HG03442 (cell line): ENCODE measurements around the gene OR52E2.
"Not testable (repeated sequence)": the region's sequence is repeated elsewhere in the genome, so short reads cannot be mapped to it uniquely, and the experiment has no call there.

Experiments used
- ATAC-seq: cut with Tn5 transposase; IDR thresholded peaks from one replicate; pipeline ENCODE4 v1.9.1; 2021; ENCODE audit warnings: mild to moderate bottlenecking, moderate library complexity; ENCODE audit not compliant: unreplicated experiment

The OR52E2 gene

DNA sequence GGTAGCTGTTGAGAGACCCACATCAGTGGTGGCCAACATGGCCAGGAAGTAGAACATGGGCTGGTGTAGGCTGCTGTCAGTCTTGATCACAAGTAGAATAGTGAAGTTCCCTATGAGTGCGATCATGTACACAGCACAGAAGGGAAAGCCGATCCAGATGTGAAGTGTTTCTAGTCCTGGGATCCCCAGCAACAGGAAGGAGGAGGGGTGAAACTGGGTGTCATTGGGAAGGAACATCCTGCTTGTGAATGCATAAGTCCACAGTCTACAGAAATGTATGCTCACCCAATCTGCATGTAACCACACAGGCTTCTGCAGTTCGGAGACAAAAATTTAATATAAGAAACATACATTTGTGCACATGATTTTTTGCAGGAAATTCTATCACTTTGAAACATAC, at the start of gene OR52E2:
Gene OR52E2, minus strand, starts transcription at position 237 of the 400 bp plus-strand sequence. Its CDS starts 0 bp downstream, at position 237.
- ATAC-seq: no peak

DNA sequence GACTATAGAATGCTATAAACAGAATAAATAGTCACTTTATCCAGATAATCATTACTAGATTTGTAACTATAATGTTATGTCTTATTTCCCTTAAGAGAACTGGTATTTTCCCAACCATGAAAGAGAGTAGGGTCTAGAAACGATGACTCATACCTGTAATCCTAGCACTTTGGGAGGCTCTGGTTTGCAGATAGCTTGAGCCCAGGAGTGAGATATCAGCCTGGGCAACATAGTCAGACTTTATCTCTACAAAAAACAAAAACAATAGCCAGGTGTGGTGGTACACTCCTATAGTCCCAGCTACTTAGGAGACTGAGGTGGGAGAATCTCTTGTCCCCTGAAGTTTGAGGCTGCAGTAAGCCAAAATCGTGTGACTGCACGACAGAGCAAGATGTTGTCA, 47.9 kb upstream of the OR52E2 start:
- ATAC-seq: no peak

DNA sequence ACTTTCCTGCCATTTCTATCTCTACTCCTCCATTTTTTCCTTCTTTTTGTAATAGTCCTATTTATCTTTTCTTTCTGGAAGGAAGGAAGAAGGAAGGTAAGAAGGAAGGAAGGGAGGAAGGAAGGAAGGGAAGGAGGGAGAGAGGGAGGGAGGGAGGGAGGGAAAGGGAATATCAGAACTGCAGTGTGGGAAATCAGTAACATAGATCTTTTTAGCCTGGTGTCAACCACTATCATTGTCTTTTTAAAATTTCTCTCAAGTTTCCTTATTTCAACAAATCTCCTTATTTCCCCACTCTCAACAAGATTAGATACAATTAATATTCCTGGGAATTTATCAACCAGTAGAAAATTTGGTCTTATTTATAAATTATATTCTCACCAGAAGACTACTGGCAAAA, 43.6 kb upstream of the OR52E2 start:
- no peak for ATAC-seq

DNA sequence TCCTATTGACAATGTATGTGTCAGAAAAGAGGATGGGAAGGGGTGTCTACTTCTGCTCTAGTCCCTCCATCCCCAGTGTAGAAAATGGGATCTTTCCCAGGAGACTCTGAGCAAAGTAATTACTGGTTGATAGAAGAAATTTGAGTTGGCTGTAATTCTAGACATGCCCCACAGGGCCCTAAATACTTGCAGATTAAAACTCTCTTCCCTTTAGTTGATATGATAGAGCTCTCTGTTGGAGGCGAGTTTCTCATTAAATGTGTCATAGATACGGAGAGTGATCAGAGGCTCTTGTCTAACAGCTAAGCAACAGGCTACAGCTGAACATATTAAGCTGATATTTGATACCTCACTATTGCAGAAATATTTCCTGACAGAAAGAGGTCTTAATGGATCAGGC, 42.8 kb upstream of the OR52E2 start:
- no peak for ATAC-seq

DNA sequence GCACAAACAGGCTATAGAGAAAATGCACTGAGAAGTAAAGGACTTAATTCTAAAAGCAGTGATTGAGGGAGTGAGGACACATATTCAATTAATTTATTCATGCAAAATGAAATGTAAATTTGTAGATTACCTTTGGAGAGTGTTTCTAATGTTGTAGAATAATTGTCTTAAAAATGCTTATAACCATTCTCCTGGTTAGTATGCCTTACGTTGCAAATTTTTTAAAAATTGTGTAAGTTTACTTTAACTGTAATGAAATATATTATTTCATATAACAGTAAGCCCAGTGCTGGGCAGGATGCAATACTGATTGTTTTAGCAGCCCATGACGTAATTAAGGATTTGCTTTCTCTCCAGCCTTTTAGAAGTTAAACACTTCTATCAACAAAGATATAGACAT, 36.6 kb upstream of the OR52E2 start:
- ATAC-seq: no peak

DNA sequence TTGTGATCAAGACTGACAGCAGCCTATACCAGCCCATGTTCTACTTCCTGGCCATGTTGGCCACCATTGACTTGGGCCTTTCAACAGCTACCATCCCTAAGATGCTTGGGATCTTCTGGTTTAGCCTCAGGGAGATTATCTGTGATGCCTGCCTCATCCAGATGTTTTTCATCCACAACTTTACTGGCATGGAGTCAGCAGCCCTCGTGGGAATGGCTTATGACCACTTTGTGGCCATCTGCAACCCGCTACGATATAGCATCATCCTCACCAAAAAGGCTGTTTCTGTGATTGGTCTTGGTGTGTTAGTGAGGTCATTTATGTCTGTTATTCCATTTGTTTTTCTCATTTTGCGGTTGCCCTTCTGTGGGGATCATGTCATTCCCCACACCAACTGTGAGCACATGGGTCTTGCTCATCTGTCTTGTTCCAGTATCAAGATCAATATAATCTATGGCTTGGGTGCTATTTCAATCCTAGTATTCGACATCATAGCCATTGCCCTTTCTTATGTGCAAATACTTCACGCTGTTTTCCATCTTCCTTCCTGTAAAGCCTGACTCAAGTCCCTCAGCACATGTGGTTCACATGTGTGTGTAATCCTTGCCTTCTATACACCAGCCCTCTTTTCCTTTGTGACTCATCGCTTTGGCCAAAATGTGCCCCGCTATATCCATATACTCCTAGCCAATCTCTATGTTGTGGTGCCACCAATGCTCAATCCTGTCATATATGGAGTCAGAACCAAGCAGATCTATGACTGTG, 33.6 kb upstream of the OR52E2 start:
- no peak for ATAC-seq

DNA sequence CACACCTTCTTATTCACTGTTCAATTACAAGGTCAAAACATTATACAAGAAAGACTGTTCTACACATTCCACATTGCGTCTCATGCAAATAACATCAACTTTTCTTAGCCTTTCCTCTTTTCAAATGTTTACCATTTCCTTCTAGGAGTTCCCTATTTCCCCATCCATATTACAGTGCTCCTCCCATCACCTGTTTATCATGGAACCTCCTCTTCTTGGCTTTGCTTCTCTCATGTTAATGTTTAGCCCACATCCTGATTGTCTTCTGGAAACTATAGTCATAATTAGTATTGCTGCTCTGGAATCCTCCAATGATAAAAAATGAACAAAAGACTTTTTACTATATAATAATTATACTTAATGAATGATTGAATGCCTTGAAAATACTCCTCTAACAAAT, 31.2 kb upstream of the OR52E2 start:
- ATAC-seq: no peak

DNA sequence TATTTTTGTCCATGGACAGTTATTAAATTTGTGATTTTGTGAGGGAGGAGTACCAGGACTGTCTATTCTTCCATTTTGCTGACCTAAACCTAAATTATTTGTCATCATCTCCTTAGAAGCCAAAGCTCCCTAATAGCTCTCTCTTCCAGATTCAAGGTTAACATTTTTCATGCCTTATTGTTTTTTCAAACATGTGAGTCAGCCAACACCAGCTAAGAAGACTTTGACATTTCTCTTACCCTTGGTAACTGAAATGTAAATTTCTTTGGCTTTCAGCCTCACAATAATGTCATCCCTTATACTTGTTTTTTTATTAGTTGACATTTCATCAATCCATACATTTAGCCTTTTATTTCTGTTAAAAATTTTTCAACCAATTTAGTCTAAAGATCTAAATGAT, 29.1 kb upstream of the OR52E2 start:
- no peak for ATAC-seq

DNA sequence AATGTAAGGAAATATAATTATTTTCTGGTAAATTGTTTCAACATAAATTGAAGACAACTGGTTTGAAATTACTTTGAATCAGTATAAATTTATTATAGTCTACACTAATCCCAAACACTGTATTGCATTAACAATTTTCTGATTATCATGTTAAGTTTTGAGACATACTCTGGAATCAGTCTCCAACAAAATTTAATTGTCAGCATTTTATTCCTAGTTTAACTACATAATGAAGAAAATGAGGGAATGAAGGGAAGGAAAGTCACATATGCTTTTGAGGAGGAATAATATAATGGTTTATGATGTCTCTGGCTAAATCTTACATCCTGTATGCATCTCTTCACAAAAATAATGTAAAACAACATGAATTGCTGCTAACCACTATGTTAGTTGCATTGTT, 24.2 kb upstream of the OR52E2 start:
- ATAC-seq: no peak

DNA sequence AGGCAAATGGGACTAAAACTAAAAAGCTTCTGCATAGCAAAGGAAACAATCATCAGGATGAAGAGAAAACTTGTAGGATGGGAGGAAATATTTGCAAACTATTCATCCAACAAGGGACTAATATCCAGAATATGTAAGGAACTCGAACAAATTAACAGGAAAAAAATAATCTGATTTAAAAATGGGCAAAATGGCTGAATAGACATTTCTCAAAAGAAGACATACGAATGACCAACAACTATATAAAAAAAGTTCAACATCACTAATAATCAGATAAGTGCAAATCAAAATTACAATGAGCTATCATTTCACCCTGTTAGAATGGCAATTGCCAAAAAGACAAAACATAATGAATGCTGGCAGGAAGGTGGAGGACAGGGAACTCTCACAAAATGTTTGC, 22.0 kb upstream of the OR52E2 start:
- ATAC-seq: no peak

DNA sequence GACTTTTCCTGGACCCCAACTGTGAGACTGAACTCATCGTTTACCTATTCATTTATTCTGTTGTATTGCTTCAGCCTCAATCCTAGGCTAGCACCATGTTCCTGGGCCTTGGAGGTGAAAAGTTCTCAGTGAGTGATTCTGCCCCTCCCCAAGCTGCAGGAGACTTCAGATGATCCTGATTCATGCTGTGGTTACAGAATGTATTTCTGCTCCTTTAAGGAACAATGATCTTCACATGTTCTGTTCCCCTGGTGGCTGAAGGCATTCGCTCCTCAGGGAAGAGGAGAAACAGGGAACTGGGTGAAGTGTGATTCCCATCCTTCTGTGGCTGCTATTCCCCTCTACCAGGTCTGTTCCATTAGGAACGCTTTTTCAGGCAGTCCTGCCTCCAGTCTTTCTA, 12.4 kb upstream of the OR52E2 start:
- no peak for ATAC-seq

DNA sequence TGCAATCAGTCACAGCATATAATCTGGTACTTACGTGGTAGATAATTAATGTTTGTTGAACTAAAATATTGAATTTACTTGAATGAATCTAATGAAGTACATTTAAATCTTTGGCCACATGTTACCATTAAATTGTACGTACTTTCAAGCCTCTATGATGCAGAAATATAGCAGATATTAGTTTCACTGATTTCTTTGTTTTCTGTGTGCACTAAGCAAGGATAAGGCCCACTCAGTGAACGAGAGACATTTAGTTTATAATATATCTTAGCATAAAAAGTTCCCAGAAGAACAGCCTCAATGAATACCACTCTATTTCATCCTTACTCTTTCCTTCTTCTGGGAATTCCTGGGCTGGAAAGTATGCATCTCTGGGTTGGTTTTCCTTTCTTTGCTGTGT, 9.8 kb upstream of the OR52E2 start, which contains the start of gene OR52E1:
Gene OR52E1, plus strand, starts transcription at position 301 of the 400 bp plus-strand sequence.
- no peak for ATAC-seq

DNA sequence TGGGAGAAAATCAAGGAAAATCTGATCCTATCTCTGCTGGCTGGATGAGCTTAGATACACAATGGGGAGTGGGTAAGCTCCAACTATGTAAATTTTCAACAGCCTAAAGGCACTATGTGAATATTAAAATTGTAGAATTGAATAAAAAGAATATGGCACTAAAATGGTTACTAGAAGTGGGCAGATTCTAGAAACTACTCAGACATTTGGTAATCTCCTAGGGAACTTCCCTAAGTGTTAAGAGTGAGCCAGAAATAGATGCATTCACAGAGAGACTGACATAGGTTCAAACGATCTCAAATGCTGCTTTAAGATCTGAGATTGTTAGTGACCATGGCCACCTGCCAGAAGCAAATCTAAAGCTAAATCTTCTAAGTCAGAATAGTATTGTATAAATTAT, 5.6 kb upstream of the OR52E2 start:
- no peak for ATAC-seq

DNA sequence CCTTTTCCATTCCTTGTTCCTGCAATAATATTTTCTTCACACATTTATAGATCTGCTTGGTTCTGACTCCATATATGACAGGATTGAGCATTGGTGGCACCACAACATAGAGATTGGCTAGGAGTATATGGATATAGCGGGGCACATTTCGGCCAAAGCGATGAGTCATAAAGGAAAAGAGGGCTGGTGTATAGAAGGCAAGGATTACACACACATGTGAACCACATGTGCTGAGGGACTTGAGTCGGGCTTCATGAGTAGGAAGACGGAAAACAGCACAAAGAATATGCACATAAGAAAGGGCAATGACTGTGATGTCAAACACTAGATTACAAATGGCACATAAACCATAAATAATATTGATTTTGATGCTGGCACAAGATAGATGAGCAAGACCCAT, 748 bp downstream of the OR52E2 start:
- not testable (repeated sequence) for ATAC-seq

DNA sequence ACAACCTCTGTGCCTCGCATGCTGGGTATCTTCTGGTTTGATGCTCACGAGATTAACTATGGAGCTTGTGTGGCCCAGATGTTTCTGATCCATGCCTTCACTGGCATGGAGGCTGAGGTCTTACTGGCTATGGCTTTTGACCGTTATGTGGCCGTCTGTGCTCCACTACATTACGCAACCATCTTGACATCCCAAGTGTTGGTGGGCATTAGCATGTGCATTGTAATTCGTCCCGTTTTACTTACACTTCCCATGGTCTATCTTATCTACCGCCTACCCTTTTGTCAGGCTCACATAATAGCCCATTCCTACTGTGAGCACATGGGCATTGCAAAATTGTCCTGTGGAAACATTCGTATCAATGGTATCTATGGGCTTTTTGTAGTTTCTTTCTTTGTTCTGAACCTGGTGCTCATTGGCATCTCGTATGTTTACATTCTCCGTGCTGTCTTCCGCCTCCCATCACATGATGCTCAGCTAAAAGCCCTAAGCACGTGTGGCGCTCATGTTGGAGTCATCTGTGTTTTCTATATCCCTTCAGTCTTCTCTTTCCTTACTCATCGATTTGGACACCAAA, 12.6 kb downstream of the OR52E2 start:
- no peak for ATAC-seq

DNA sequence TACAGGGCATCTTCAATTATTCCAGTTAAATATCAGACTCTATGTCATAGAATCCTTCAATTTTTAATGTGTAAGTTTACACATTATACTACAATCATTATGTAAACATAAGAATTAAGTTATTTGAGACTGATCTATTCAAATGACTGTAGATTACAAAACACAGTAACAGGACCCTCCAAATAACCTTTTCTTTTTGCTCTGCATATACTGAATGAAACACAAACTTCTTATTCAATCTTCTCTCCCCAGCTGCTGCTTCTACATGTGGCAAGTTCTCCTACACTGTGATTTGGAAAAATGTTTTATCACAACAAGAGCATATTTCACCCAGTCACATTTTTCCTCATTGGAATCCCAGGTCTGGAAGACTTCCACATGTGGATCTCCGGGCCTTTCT, 13.2 kb downstream of the OR52E2 start, which contains the start of gene OR52J3:
Gene OR52J3, plus strand, starts transcription at position 301 of the 400 bp plus-strand sequence. Its CDS starts 0 bp downstream, at position 301.
- ATAC-seq: no peak

DNA sequence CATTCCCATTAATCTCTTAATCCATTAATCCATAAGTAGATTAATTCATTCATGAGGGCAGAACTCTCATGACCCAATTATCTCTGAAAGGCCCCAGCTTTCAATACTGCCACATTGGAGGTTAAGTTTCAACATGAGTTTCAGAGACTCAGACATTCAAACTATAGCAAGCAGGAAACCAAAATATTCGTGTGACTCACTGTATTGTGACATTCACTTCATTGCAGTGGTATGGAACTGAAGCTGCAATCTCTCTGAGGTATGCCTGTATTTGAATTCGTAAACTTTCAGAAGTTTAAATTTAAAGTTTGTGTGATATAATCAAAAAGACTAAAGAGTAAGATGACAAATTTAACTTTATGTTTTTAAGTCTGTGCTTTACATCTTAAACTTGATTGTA, 16.0 kb downstream of the OR52E2 start:
- ATAC-seq: no peak

DNA sequence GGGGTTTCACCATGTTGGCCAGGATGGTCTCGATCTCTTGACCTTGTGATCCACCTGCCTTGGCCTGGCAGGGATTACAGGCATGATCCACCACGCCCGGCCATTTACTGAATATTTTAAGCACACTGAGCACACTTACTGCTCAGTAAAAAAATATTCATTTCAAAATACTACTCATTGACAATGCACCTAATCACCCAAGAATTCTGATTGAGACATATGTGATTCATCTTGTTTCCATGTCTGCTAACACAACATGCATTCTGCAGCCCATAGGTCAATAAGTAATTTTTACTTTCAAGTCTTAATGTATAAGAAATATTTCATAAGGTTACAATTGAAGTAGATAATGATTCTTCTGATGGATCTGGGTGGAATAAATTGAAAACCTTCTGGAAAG, 17.3 kb downstream of the OR52E2 start:
- no peak for ATAC-seq

DNA sequence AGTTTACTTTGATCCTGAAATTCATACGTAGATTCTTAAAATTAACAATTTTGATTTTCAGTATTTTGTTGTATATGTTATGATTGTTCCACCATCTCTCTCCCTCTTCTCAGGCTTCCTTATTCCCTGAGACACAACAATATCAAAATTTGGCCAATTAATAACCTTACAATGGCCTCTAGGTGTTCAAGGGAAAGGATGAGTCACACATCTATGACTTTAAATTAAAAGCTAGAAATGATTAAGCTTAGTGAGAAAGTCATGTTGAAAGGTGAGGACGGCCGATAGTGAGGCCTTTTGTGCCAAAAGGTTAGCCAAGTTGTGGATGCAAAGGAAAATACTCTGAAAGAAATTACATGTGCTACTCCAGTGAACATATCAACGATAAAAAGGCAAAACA, 18.6 kb downstream of the OR52E2 start:
- ATAC-seq: no peak

DNA sequence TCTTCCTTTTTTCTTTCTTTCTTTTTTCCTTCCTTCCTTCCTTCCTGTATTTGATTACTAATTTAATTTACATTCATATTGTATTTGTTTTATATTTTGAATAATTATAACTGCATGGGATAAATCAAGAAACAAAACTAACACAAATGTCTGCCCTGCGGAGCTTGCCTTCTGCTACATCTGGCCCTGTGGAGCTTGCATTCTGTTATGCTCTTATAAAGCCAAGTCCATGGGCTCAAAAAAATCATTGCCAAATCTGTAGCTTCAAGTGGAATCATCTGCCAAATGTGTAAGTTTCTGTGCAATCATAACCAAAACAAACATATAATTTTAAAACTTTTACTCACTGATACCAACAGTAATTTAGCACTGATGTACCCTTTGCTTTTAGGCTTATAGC, 21.1 kb downstream of the OR52E2 start:
- no peak for ATAC-seq

DNA sequence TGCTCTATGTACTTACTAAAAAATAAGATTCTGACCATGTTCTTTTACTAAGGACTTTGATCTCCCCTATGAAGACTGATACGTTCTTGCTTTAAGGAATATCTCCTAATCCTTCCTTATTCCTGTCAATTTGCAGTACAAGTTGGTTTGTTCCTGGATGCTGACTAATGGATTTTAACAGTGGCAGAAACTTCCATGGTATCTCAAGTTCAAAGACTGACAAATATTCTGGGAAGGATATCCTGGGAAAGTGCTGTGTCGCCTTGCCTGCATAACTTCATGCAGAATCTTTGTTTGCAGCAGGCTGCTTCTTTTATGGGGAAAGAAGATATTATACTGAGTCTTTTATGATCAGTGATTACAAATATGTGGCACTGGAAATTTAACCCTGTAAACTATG, 21.5 kb downstream of the OR52E2 start:
- no peak for ATAC-seq

DNA sequence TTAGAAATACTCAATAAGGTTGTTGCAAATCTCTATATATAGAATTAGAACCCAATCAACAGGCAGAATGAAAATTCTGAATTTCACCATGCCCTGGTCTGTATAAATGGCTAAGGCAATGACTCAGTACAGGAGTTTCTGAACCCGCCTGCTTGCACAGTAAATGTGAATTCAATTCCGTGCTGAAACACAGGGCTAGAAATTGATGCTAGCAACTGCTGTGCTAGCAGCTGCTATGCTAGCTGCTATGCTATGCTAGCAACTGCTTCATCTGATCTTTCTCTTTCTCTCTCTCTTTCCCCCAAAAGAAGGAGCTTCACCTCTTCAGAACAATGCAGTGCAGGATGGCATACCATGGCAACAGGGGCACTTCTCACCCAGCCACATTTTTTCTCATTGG, 22.8 kb downstream of the OR52E2 start:
- no peak for ATAC-seq

DNA sequence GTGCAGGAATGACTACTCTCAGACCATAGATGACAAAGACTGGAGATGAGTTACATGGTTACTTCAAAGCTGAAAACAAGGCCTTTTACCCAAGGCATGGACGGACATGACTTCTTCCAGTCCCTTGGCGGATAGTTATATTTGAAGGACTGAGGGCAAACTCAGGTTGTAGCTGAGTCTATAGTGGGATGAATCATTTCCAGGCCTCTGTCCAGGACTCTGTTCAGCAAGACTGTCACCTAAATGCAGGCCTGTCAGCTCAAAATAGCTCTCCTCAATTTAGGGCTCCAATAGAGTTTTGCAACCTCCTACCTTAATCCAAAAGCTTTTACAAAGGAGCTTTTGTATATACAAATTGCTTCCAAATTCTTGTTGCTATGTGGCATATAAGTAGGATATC, 37.4 kb downstream of the OR52E2 start:
- no peak for ATAC-seq
